Measurements from ENCODE around the gene NLRX1. TPM values are rescaled to one million over a fixed set of nuclear protein-coding genes. Genes with fewer than 3 reads are reported as not detected.
A peak's percentile ranks its signal among the peaks of the same experiment; 100 is the strongest.
"Not testable (repeated sequence)": the region's sequence is repeated elsewhere in the genome, so short reads cannot be mapped to it uniquely, and the experiment has no call there.

The NLRX1 gene
- total and polyA plus RNA-seq, 2 donors (not counting 1 experiment from before 2014, with no cell fraction given), result 6.6 to 21.3 TPM

- no peaks in the 10 kb centered on the region for H3K9me3 ChIP-seq (ENCODE audit: control insufficient read depth, insufficient read depth, low read depth, low read length)
- peaks cover 2% of the 10 kb centered on the region for H3K4me1 ChIP-seq (ENCODE audit: control insufficient read depth, extremely low read depth, insufficient read depth, low read length)
- H3K9ac ChIP-seq (ENCODE audit: insufficient read depth, low read length), result no peak overlapping the region
- H2AFZ ChIP-seq (ENCODE audit: low read length), result no peak overlapping the region
- DNase-seq (ENCODE audit: low read depth in 2 of 2), result no peak
- no peaks in the 10 kb centered on the region for H4K20me1 ChIP-seq (ENCODE audit: control insufficient read depth, extremely low read depth, insufficient read depth, low read length)
- no peaks in the 10 kb centered on the region for H3K36me3 ChIP-seq (ENCODE audit: control insufficient read depth, insufficient read depth, low read length)
- no peaks in the 10 kb centered on the region for H3K79me2 ChIP-seq (ENCODE audit: control insufficient read depth, insufficient read depth, low read length)
- no peak overlapping the region for H3K4me3 ChIP-seq (replicated peaks in 1 of 4; ENCODE audit: control extremely low read depth in 1 of 4, insufficient read depth in 1 of 4, low read depth in 3 of 4, low read length in 4 of 4)
- no peak overlapping the region for H3K27ac ChIP-seq (ENCODE audit: insufficient read depth, low read length)
- TF ChIP-seq EZH2 (IDR thresholded peaks at IDR 0.05; ENCODE audit: low read length, missing control alignments) (no peak), CTCF (conservative IDR thresholded peaks at IDR 0.05 in 1 of 2, IDR thresholded peaks at IDR 0.05 in 1 of 2; ENCODE audit: low read depth in 1 of 2, low read length in 2 of 2) (no peak)
- H3K4me2 ChIP-seq (ENCODE audit: extremely low read depth, insufficient read depth, low read length), result no peak overlapping the region
- peaks cover 13% of the 10 kb centered on the region for H3K27me3 ChIP-seq (ENCODE audit: control insufficient read depth, insufficient read depth, low read length)
Observed at GRCh38 chr11:119161871-119162270, 6.7 kb upstream of the NLRX1 start.

DNA sequence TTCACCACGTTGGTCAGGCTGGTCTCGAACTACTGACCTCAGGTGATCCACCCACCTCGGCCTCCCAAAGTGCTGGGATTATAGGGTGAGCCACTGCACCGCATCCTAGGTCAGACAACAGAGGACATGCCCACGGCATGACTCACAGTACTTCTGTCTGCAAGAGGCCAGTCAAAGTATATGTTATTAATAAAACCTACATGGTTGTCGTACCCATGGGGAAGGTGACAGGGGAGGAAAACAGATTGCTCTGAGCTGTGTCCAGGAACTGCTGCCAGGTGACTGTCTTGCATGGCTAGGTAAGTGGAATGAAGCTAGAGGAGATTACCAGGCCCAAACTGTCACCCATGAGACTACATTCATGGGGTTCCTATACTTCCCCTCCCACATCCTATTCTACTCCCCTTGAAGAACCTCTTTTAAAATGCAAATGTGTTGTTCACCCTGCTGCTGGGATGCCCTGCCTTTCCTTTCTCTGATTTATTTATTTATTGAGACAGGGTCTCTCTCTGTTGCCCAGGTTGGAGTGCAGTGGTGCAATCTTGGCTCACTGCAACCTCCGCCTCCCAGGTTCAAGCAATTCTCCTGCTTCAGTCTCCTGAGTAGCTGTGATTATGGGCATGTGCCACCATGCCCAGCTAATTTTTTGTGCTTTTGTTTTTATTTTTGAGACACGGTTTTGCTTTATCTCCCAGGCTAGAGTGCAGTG is 2.0 kb upstream of the NLRX1 start:
- Histone ChIP-seq H4K20me1 (ENCODE audit: control insufficient read depth, extremely low read depth, insufficient read depth, low read length) (no peaks in the 10 kb centered on the region), H3K4me3 (replicated peaks in 1 of 4; ENCODE audit: control extremely low read depth in 1 of 4, insufficient read depth in 1 of 4, low read depth in 3 of 4, low read length in 4 of 4) (no peak overlapping the region), H3K9ac (ENCODE audit: insufficient read depth, low read length) (no peak overlapping the region), H3K27me3 (ENCODE audit: control insufficient read depth, insufficient read depth, low read length) (peaks cover 9% of the 10 kb centered on the region), H3K27ac (ENCODE audit: insufficient read depth, low read length) (no peak overlapping the region), H3K79me2 (ENCODE audit: control insufficient read depth, insufficient read depth, low read length) (no peaks in the 10 kb centered on the region), H3K4me1 (ENCODE audit: control insufficient read depth, extremely low read depth, insufficient read depth, low read length) (peaks cover 2% of the 10 kb centered on the region), H3K4me2 (ENCODE audit: extremely low read depth, insufficient read depth, low read length) (no peak overlapping the region), H3K9me3 (ENCODE audit: control insufficient read depth, insufficient read depth, low read depth, low read length) (no peaks in the 10 kb centered on the region), H2AFZ (ENCODE audit: low read length) (no peak overlapping the region), H3K36me3 (ENCODE audit: control insufficient read depth, insufficient read depth, low read length) (no peaks in the 10 kb centered on the region)
- peak; percentile 24 to 72 for DNase-seq (ENCODE audit: low read depth in 2 of 2)
- no peak for TF ChIP-seq CTCF (conservative IDR thresholded peaks at IDR 0.05 in 1 of 2, IDR thresholded peaks at IDR 0.05 in 1 of 2; ENCODE audit: low read depth in 1 of 2, low read length in 2 of 2)
- TF ChIP-seq EZH2 (IDR thresholded peaks at IDR 0.05; ENCODE audit: low read length, missing control alignments), result no peak

DNA sequence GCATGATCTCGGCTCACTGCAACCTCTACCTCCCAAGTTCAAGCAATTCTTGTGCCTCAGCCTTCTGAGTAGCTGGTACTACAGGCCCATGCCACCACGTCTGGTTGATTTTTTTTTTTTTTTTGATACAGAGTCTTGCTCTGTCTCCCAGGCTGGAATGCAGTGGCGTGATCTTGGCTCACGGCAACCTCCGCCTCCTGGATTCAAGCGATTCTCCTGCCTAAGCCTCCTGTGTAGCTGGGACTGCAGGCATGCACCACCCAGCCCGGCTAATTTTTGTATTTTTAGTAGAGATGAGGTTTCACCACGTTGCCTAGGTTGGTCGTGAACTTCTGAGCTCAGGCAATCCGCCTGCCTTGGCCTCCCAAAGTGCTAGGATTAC is 1.5 kb upstream of the NLRX1 start:
- not testable (repeated sequence) for H3K36me3 ChIP-seq (ENCODE audit: control insufficient read depth, insufficient read depth, low read length); H3K4me3 ChIP-seq (replicated peaks in 1 of 4; ENCODE audit: control extremely low read depth in 1 of 4, insufficient read depth in 1 of 4, low read depth in 3 of 4, low read length in 4 of 4); H3K4me1 ChIP-seq (ENCODE audit: control insufficient read depth, extremely low read depth, insufficient read depth, low read length); H3K27ac ChIP-seq (ENCODE audit: insufficient read depth, low read length); H3K9me3 ChIP-seq (ENCODE audit: control insufficient read depth, insufficient read depth, low read depth, low read length); H3K4me2 ChIP-seq (ENCODE audit: extremely low read depth, insufficient read depth, low read length); H2AFZ ChIP-seq (ENCODE audit: low read length); H3K79me2 ChIP-seq (ENCODE audit: control insufficient read depth, insufficient read depth, low read length); H4K20me1 ChIP-seq (ENCODE audit: control insufficient read depth, extremely low read depth, insufficient read depth, low read length); H3K9ac ChIP-seq (ENCODE audit: insufficient read depth, low read length); DNase-seq (ENCODE audit: low read depth in 2 of 2); H3K27me3 ChIP-seq (ENCODE audit: control insufficient read depth, insufficient read depth, low read length)
